OCI-M2 (cell line): Measurements from ENCODE around the gene USP12.
"Not testable (repeated sequence)": the region's sequence is repeated elsewhere in the genome, so short reads cannot be mapped to it uniquely, and the experiment has no call there.

ENCODE experiments used
- DNase-seq: peaks from one replicate; lab custom pipeline; 2025; ENCODE audit not compliant: unreplicated experiment; lab: John Stamatoyannopoulos, UW

Gene USP12

GRCh38 chr13:27124571-27124970 is 47.0 kb downstream of the USP12 start:
- no peak for DNase-seq

DNA sequence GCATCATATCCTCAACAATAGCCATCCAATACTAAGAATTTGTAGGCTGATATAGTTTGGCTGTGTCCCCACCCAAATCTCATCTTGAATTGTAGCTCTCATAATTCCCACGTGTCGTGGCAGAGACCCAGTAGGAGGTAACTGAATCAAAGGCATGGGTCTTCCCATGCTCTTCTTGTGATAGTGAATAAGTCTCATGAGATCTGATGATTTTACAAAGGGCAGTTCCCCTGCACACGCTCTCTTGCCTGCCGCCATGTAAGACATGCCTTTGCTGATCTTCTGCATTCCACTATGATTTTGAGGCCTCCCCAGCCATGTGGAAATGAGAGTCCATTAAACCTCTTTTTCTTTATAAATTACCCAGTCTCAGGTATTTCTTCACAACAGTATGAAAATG is 48.2 kb downstream of the USP12 start:
- DNase-seq = not testable (repeated sequence)

- DNase-seq = no peak
Observed at GRCh38 chr13:27122036-27122435, 49.6 kb downstream of the USP12 start.

DNA sequence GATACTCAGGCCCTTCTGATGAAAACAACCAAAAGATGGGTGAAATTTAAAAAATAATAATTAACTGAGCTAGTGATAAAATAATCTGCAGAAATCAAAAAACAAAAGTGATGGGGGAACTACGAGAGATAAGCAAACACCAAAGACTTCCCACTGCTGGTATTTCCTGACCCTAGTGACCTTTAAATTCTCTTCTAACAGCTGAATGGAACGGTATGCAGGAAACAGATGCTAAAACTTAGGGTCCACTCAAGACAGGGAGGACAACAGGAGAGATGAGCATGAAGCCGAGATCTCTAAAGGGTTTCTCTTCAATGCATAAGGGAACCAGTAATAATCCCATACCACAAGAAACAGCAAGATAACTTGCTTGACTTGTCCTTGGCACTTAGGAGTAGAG is 50.8 kb downstream of the USP12 start:
- DNase-seq = no peak

GRCh38 chr13:27120011-27120410 is 51.6 kb downstream of the USP12 start:
- no peak for DNase-seq

DNA sequence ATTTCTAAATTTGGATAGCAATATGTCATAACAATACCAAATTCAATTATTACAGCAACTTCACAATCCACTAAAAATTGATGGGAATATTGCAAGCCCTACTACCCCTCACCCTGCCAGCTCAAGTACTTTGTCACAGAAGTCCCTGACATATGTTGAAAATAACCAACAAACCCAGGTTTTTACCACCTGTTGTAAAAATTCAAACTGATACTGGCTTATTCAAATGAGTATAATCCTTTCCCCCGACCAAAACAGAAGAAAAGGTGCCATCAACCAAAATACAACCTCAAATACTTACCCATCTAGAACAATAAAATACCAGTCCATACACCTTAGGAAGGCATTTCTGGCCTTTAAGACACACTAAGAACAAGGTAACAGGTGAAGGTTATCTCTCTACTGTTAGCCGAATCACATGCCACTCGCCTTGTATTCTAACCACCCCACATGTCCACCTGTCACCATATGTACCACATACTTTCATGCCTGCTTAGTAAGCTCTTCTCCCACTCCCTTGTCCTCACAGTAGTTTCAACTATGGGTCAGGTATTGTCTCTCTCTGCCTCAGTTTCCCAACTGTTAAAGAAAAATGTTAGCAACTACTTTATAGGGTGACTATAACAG is 53.1 kb downstream of the USP12 start:
- no peak for DNase-seq

GRCh38 chr13:27117952-27118351 is 53.7 kb downstream of the USP12 start:
- DNase-seq = no peak

DNA sequence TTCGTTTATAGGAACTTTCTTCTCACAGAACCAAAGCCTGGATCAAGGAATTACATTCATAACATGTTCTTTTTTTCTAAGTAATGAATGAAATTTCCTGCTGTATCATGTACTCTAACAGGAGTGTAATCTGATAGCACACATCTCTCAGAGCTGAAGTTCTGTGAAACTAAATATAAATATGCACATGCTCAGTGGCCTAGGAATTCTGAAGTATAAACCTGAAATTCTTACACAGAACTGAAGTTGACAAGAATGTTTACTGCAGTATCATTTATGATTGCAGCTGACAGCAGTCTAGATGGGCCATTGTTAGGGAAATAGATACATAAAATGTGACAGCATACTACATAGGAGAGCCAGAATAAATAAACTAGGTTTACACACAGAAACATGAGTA is 54.5 kb downstream of the USP12 start:
- DNase-seq = no peak

DNA sequence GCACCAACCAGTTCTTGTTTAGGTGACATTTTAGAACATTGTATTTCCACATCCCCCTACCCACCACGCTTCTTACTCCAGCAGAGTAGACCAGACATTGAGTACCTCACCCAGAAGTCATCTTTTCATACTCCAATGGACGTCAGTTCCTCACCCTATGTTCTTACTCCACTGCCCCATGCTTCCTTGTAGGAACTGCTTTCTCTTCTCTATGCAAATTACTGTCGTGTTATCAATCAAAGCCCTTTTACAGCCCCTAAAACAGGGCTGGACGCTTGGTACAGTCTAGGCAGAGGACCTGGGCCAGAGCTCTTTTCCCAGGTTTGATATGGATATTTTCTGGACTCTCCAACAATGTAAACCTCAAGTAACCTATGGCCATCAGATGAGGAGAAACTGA is 58.2 kb downstream of the USP12 start:
- no peak for DNase-seq

- DNase-seq = no peak
Observed at GRCh38 chr13:27112006-27112405, 59.6 kb downstream of the USP12 start.

DNA sequence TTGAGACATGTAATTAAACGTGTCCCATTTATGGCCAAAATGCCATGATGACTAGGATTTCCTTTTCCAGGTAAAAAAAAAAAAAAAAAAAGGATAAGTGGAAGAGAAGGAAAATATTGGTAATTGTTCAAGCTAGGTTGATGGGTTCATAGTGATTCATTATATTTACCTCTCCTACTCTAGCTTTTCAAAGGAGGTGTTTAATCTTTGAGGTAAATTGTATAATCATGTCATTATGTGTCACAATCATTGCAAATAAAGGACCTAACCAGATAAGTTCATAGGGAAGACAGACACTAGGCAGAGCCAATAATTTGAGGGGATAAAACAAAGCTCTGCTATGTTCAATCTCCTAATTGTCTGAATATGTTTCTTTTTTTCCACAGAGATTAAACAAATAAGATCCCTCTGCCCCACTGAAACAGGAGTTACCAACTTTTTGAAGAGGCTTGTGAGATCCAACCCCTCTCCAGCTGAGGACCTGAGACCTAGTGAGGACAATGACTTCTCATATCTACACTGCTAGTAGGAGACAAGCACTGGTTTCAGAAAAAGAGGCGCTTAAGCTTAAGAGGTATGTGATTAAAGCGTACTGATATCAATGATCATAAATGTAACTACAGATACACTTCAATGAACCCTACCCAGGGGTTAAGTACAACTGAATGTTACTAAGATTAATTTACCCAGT is 61.4 kb downstream of the USP12 start:
- DNase-seq = no peak

GRCh38 chr13:27106144-27106543 is 65.5 kb downstream of the USP12 start:
- no peak for DNase-seq

DNA sequence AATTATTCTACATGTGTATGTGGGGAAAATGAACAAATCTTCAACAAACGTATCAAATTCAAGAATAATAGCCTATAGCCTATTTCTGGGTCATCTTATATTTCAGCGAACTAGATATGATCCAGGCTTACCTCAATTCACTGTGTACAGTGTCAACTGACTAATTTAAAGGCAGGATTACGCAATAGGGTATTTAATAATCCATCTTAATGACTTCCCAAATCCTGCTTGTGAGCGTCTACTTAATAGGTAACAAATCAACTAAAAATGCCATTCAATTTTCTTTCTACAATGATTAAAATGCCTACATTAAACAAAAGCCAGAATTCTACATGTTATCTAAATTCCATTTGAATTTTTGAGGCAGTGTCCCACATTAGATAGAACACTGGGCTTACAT is 67.0 kb downstream of the USP12 start:
- no peak for DNase-seq

DNA sequence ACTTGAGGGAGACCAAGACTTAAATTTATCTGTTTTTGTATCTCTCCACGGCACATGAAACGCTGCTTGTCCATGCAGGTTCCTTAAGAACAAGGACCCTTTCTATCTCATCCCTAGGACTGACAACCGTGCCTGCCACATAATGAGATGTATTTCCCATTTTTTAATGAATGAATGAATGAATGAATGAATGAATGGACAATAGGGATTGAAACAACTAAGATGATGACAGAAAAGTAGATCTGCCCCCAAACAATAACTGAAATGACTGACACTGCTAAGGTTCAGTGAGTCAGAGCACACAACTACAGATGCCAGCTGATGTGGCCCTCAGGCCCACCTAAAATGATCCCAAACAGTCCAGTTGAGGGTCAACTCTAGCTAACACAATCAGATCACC is 69.8 kb downstream of the USP12 start:
- DNase-seq = no peak

GRCh38 chr13:27101289-27101688 is 70.3 kb downstream of the USP12 start:
- no peak for DNase-seq

DNA sequence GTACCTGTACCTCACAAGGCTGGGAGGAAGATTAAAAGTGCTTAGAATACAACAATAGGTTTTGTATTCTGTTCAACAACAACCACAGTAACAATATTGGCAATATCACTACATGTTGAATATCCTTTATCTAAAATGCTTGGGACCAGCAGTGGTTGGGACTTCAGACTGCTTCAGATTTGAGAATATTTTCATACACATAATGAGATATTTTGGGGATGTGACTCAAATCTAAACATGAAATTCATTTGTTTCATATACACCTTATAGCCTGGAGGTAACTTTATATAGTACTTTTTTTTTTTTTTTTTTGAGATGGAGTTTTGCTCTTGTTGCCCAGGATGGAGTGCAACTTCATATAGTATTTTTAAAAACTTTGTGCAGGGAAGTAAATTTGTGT is 73.9 kb downstream of the USP12 start:
- no peak for DNase-seq

GRCh38 chr13:27091451-27091850 is 80.2 kb downstream of the USP12 start:
- DNase-seq = no peak

DNA sequence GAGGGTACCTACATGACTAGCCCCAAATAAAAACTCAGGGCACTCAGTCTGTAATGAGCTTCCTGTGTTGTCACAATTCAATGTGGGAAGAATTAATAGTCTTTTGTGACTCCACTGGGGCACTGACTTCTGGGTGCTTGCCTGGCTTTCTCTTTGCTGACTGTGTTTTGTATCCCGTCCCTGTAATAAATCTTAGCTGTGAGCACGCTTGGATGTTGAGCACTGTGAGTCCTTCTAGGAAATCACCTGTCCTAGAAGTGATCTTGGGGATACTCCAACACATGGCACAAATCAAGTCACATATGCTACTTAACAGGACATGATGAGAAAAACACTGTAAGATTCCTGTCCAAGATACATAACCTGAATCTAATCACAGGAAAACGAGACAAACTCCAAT is 83.0 kb downstream of the USP12 start:
- DNase-seq = no peak

DNA sequence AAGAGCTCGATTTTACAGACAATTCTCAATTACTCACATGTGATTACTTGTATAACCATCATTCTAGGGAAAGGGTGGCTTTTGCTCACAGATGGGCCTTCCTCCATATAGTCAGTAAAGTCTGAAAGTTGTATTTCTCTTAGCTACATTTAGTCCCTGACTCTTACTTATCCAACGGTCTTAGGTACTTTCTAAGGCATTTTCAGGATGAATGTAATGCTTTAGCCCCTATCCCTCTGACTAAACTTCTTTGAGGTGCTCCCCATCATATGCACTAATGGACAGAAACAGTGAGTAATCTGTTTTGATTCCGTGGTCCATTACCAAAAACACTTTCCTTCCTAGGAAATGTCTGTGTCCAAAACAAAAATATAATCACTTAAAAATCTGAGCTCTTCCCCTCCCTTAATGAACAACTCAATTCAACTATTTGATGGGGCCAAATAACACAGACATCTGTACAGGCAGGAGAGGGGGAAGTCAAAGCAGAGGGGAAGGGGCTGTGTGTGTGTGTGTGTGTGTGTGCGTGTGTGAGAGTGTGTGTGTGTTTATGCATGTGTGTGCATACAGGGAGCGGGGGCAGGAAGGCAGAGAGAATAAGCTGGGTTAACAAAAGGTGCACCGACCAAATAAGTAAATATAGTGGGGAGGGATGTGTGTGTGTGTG is 84.9 kb downstream of the USP12 start:
- DNase-seq = no peak

GRCh38 chr13:27083183-27083582 is 88.4 kb downstream of the USP12 start:
- no peak for DNase-seq

GRCh38 chr13:27081893-27082679 is 89.5 kb downstream of the USP12 start:
- DNase-seq = no peak
